Activated CD8-positive, alpha-beta memory T cell treated with anti-CD3 and anti-CD28 coated beads, Interleukin-2, amount 50 U/mL, for 48 hours (primary cell): ENCODE data around the gene PSD4.

ENCODE experiments used
- DNase-seq: peaks from one replicate; pipeline ENCODE4 v3.0.0-alpha.2; 2020

The PSD4 gene

DNA sequence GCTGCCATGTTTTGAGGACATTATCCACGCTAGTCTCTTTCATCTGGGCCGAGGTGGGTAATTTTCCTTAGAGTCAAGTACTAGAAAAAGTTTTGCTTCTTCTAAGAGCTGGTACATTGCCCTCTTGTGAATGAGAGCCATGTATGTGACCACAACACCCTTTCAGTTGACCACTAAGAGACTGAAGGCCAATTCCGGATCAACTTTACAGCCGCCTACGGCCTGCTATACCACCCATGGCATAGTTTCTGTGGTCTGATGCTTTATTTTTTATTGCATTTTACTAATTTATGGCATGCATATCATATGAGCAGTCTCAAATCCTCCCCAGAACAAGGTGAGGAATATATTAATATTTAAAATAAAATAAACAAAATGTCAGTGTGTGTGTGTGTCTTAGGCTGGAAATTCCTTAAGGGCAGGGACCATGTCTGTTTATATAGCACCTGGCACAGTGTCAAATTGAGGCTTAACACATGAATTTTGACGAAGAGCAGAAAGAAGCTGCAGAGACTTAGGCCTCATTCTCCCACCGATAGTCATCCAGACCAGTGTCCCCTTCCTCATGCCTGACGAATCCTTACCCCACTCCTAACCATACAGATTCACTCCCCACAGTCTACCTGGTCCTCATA lies 35.4 kb downstream of the PSD4 start:
- no peak for DNase-seq

DNA sequence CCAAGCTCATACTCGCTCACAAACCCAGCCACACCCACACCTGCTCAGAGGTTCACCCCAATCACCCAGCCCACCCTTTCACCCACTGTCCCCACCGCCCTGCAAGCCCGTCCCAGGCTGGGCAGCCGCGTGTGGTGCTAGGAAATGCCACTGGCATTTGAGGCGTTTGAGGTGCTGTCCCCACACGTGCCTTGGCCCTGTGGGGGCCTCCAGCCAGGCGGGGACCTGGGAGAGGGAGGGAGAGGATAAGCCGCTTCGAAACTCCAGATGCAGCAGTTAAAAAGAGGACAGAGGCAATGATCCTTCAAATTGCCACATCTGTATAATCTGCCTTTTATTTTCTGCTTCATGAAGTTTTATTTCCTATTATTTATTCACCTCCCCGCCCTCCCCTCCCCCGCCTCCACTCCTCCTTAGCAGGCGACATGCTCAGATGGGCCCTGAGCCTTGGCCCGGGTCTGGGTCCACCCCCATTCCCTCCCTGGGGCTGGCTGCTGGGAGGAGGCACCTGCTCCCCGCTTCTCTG lies 35.9 kb downstream of the PSD4 start:
- no peak for DNase-seq

DNA sequence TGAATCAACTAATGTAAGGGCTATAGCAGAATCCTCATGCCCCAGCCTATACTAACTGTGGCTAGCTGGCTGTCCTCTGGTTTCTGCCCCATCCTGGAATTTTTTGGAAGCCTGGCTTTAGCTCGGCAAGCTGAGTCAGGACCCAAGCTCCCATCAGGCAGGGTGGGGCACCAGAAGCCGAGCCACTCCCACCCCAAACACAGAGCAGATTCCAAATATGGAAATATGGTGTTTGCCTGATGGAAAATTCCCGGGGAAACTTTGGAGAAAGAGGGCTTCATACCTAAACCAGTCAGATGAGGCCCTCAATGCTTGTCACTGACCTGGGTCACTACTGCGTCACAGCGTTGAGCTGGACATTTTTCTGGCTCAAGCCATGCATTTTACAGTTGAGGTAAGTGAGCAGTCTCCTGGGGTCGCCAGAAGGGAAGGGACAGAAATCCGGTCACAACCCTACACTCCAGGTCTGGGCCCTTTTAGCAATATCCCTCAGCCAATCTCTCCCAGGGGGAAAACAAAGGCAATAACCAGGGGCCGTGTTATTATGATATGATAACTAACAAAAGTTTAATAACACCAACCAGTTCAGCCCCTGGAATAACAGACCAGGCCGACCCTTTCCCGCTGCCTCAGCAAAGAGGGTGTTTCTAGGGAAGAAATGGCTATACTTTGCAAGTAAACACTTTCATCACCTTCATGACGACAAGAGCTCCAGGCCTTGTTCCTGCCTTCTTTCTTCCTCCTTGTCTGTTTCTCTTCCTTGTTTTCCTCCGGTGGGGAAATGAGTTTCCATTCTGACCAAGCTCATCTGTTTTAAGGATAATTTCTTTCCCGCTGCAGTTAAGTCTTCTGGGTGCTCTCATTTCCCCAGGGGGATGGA lies 37.7 kb downstream of the PSD4 start:
- DNase-seq = no peak

DNA sequence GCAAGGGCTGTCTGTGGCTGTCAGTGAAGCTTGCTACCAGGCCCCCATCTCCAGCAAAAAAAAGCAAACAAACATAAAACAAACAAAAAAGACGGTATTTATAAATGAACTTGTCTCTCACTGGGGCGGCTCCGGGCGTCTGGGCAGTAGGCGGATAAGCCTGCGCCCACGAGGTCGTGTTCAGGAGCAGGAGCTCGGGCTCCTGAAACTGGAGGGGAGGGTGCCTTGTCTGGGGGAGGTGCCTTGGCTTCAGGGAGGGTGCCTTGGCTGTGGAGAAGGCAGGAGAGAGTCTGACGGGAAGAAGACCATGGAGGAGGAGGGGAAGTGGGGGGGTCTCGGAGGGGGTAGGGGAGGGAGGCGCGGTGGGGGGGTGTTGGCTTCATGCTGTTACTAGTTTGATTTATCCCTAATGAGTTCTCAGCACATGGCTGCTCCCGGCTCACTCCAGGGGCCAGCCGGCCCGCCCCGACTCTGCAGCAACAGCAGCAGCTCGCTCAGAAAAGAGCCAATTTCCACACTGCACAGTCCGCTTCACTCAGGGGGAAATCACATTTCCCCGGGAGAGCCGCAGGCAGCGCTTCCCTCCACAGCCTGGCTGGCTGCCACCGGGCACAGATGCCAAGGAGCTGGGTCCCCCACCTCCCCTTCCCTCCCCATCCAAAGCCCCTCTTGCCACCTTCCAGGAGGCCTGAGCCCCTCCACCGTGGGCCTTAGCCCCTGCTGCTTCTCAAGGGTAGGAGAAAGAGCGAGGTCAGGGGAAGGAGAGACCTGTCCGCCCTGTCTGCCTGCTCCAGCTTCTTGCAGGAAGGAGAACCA lies 38.7 kb downstream of the PSD4 start:
- no peak for DNase-seq

DNA sequence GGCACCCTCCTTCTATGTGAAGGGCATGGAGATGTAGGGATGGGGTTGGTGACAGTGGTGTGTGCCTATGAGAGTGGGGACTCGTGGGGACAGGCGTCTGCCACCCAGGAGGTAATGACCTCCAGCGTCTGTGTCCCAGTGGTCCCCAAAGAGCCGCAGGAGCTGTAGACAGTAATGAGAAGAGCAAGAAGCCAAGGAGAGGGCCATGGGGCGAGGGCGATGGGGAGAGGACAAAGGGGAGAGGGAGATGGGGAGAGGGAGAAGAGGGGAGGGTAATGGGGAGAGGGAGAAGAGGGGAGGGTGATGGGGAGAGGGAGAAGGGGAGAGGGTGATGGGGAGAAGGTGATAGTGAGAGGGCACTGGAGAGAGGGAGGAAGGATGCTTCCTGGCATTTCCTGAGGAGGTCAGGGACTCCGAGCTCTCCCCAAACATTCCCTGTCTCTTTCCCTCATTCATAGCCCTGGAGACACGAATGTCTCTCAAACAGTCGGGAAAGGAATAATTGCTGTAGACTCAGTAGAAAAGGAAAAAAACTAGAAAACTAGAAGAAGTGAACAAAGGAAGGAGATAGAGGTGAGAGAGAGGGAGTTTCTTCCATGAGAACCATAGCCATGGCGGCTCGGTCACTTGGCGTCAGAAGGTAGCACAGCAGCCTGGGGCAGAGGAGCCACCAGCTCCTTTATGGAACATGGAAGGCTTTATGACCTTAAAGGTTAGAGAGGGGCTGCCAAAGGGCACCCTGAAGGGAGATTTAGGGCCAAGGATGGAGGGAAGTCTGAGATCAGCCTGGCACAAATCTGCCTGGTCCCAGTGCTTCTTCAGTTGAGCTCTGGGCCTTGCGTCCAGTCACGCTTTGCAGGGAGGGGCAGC lies 39.5 kb downstream of the PSD4 start:
- no peak for DNase-seq

DNA sequence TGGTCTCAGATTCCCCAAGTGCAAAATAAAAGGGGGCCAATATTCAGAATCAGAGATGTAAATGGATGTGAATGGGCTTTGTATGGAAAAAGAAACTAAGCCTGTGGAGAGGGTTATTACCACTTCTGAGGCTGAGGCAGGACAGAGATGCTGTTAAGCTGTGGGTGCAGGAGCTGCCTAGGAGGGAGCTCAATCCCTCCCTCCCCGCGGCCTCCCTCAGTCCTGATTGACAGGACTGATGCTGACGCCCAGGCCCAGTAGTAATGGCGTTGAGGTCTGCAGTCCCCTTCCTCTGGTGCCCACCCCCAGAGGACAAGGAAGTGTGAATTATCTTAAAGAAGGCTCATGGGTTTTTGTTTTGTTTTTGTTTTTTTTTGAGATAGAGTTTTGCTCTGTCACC lies 40.4 kb downstream of the PSD4 start:
- no peak for DNase-seq

DNA sequence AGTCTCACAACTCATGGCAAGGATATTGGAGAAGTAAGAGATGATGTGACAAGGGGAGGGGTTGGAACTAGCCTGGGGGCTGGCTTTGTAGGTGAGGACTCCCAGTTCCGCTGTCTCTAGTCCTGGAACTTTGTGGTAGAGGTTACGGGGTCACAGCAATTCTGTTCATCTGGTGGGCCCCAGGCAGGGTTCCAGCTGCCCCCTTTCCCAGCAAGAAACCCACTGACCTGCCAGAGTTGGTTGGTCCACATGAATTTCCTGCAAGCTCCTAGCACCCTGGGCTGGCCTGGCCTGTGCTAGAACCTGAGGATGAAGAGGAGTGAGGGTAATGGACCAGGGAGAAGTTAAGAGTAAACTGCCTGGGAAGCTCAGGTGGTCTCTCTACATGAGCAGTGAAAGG lies 41.3 kb downstream of the PSD4 start:
- DNase-seq = no peak

DNA sequence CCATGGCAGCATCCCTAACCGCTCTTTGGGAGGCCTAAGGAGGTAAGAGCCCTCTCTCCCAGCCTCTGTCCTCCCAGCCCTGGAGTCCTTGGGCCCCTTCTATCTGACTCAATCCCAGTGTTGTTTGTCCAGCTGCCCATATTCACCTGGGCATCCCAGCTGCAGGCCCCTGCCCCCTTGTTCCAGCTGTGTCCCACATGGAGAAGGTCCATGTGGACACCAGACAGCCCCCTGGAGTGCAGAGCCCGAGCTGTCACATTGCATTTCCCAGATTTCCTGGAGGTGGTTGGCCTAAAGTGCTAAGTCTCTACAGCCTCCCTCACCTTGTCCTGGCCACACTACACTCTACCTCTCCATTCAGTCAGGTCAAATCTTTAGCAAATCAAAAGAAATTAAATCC lies 42.5 kb downstream of the PSD4 start:
- DNase-seq = no peak

DNA sequence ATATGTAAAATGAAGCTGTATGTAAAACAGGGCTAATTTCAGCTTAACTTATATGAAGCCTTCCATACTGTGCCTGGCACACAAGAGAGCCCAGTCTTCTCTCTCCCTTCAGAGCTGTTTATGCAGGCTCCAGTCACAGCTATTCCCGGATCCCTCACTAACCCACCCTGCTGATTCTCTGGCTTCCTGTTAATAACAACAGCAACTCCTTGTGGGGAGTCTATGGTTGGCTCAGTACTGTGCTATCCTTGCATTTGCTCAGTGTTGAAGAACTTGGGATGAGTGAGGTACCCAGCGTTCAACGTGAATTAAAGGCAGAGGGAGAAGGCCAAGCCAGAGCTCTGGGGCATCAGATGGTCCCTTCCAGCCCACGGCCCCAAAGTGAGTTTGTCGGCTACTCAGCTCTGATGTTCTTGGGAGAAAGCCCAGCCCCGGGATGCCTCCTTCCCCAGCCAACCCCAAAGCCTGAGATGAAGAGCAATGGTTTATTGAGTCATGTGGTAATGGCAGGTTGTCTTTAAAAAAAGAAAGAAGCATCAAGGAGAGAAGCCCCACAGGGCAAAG lies 43.2 kb downstream of the PSD4 start:
- no peak for DNase-seq

DNA sequence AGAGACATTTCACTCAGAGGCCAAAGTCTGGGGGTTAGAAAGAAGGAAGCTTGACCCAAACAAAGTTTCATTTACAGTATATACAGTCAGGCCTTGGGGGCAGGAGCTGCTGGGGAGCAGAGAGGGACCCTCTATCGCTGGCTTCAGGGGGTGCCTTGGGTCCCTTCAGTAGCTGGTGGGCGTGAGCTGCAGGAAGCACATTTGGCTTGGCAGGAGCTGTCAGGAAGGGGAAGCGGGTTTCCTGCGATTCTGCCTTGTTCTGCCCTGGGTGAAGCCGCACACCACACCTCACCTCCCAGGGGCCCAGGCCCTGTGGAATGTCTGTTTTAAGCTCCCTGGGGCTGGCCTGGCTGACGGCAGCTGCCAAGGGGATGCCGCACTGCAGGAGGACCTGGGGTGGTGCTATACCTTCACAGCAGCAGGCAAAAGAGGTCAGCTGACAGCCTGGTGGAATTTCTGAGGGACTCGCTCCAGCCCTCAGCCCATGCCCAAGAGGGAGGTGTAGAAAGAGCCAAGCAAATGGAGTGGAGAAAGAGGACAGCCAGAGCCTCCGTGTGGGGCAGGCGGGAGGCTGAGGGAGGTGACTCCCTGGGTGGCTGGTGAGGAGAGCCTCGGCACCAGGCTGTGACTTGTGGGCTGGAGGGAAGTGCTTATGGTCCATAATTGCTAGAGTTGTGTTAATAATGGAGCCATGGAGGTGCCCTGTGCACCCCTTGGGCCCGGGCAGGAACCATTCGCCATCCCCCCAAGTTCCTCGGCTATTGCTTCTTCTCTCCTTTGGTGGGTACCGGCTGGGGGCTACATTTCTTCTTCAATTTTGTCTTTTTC lies 43.9 kb downstream of the PSD4 start:
- DNase-seq = no peak

DNA sequence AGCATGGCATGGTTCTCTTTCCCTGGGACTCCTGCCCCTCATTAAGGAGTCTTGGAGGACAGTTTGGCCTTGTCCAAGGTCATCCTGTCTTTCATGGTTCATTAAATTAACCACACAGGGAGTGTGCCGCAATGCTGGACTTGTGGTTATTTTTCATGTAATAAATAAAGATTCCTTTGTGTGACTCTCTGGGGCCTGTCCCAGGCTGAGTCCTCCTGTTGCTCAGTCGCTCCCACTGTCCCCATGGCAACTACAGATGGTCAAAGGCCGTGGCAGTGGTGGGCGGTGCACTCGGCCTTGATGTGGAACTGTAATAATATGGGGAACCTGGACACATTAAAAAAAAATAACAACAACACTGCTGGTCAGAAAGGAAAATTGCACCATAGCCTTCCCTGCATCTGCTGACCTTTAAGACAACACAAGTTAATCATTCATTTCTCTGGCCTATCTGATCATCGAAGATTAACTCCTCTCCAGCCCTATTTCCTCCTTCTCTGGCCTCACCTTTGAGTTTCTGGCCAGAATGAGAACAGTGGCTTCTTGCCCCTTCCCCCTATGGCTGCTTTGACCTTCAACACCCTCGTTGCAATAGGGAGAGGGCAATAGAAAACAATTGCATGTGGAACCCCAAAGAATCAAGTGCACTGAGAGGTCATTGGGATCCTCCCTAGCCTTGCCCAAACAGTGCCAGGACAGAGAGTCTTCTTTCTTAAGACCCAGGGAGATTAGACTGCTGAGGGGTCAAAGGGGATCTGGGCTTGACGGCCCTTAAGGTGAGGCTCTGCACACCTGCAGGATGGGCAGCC lies 44.7 kb downstream of the PSD4 start:
- DNase-seq = no peak

DNA sequence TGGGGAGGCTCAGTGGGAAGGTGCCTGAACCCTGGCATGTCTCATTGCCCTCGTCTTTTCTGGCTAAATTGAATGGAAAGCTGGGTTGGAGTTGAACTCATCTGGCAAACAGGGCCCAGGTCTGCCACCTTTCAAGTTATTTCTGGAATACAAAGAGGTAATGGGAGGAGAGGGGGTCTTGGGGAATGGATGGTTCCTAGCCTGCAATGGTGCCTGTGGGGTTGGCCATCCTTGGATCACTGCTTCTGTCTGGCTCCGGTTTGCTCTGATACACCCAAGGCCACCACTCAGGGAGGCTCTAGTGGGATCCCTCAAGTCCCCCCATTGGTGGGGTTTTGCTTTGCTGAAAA lies 45.3 kb downstream of the PSD4 start:
- DNase-seq = no peak

DNA sequence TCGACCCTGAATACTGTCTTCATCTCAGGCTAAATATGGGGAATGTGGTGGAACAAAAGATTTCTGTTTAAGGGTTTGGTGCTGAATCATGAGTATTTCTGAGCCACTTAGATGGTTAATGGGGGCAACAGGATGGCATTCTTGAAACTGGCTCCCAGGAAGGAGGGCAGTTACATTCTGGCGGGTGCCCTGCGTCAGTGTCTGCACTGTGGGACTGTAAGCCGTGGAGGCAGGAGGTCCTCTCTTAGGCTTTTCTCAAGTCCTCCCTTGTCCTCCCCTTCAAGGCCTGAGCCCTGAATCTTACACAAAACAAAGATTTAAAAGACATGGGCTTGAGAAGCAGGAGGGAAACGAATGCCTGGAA lies 45.7 kb downstream of the PSD4 start:
- DNase-seq = no peak

DNA sequence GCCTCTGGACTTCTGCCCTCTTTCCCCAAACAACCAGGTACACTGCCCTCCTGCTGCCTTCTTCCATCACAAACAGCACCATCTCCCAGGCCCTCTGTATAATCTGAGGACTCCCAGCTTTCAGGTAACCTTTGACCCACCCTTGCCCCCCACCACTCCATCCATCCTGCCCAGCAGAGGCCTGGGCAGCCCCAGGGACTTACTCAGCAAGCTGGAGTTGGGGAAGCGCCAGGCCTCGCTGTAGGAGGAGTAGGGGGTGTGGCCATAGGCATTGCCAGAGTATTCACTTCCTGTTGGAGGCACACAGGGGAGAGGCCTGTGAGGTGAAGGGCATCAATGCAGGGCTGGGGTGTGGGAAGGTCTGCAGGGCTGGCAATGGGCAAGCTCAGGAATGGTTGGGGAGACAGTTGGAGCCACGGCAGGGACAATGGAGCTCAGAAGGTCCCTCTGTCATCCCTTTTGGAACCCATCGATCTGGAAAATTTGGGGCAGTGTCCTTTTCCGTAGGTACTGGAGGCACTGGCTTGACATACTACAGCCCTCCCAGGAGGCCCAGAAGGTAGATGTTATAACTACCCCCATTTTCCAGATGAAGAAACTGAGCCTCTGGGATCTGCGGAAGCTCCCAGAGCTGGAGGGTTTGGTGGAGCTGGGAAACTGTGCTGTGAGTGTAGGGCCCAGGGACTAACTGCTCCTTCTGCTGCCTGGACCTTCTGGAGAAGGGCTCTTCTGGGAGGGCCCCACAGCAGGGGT lies 46.3 kb downstream of the PSD4 start:
- DNase-seq = no peak

DNA sequence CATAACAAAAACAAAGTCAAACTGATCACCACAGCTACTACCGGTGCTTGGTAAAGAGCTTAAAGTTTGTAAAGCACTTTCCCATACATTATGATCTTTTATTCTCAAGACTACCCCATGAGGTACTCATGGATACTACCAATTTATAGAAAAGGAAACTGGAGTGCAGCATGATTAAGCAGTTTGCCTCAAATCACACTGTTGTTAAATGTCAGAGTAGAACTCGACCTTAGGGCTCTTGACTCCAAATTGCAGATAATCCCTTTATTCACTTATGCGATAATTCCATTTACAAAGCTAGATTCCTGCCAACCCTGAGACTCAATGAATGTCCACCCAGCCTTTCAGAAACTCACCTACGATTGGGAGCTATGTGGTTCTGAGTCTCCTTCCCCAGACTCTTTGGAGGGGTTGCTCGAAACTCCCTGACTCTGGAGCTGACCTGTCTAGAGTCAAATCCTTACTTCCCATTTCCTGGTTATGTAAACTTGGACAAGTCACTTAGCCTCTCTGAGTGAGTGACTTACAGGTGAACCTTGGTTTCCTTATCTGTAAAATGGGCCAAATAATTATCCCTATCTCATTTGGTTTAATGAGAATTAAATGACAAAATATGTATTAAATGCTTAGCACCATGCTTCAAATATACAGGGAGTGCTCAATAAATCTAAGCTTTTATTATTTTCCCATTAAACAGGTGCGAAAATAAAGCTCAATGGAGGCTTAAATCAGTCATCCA lies 47.4 kb downstream of the PSD4 start:
- no peak for DNase-seq

DNA sequence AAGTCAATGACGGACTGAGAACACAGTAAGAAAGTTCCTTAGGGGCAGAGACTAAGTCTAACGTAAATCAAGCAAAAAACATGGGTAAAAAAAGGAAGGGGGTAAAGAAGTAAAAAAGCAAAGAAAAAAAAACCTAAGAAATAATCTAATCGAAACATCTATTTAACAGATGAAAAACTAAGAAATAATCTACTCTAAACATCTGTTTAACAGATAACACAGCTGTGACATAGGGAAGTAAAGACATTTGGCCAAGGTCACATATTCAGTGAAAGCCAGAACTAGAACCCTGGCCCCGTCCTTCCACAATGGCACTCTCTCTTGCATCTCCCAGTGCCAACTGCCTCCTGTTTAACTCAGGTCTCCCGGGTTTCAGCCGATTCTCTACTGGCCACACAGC lies 48.1 kb downstream of the PSD4 start:
- DNase-seq = no peak

DNA sequence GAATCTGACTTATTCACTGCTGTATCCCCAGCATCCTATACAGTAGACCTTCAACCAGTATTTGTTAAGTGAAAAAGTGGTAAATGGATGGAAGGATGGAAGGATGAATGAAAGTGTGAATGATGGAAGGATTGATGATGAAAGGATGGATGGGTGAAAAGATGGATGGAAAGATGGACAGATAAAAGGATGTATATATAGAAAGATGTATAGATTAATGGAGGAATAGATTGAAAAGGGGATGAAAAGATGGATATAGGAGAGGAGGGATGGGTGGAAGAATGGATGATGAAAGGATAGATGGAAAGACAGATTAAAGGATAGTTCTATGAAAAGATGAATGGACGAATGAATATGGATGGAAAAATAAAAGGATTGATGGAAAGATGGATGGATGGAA lies 50.0 kb downstream of the PSD4 start:
- DNase-seq = no peak

DNA sequence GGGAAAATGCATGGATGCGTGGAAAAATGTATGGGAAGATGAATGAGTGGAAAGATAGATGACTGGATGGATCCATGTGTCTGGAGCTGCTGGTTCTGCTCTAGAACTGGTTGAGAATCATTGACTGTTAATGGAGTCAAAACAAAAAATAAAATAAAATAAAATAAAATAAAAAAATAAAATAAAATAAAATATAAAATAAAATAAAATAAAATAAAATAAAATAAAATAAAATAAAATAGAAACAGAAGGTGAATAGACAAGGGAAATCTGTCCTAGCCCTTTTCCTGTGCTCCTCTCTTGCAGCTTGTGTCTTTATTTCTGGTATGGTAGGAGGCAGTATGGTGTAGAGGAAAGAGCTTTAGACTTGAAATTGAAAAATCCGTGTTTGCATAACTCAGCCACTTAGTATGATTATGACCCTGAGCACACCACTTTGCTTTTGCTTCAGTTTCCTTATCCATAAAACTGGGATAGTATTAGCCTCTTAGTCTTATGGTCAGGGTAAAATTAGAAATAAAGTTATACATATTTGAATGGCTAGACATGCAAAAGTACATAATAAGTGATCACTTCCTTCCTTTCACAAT lies 51.0 kb downstream of the PSD4 start:
- DNase-seq = no peak
